Neural cell (in vitro differentiated cells): ENCODE measurements around the gene DNAH3. TPM values are rescaled to one million over a fixed set of nuclear protein-coding genes. Genes with fewer than 3 reads are reported as not detected.

Experiments used
- H2AFZ ChIP-seq: fragments of 200-600, 300-800 bp; sonication (generic), shearing (Covaris generic); 2 replicates; pipeline ENCODE4 v1.6.0; 2014; ENCODE audit warnings: low read depth, mild to moderate bottlenecking, antibody characterized with exemption, low read length, moderate library complexity
- H3F3A ChIP-seq: fragments of 200-600 bp; shearing (Covaris generic); 2 replicates; pipeline ENCODE4 v1.6.1; 2016; ENCODE audit warnings: mild to moderate bottlenecking, moderate library complexity, mixed read lengths, antibody characterized with exemption, low read length; ENCODE audit not compliant: insufficient read depth, poor library complexity, severe bottlenecking
- H3K27ac ChIP-seq: fragments of 200-600, 300-800 bp; sonication (generic), shearing (Covaris generic); 2 replicates; pipeline ENCODE4 v1.5.1; 2014; ENCODE audit warnings: mild to moderate bottlenecking, low read length, moderate library complexity
- H3K27me3 ChIP-seq: fragments of 300-800, 200-600 bp; sonication (generic), shearing (Covaris generic); 2 replicates; pipeline ENCODE4 v1.6.0; 2014; ENCODE audit warnings: mild to moderate bottlenecking, low read depth, low read length, moderate library complexity; ENCODE audit not compliant: insufficient read depth
- H3K36me3 ChIP-seq: fragments of 300-800, 200-600 bp; sonication (generic), shearing (Covaris generic); 2 replicates; pipeline ENCODE4 v1.5.1; 2014; ENCODE audit warnings: mild to moderate bottlenecking, antibody characterized with exemption, low read length, moderate library complexity; ENCODE audit not compliant: insufficient read depth
- H3K4me2 ChIP-seq: fragments of 300-800, 200-600 bp; sonication (generic), shearing (Covaris generic); 2 replicates; pipeline ENCODE4 v1.6.0; 2014; ENCODE audit warnings: mild to moderate bottlenecking, low read length
- H3K4me3 ChIP-seq: fragments of 300-800, 200-600 bp; sonication (generic), shearing (Covaris generic); 2 replicates; pipeline ENCODE4 v1.5.1; 2014; ENCODE audit warnings: mild to moderate bottlenecking, low read length, moderate library complexity
- H3K79me2 ChIP-seq: fragments of 200-600 bp; shearing (Covaris generic); replicated peaks from 2 replicates; pipeline ENCODE4 v1.6.0; 2014; ENCODE audit warnings: mild to moderate bottlenecking, low read length, moderate library complexity; ENCODE audit not compliant: insufficient read depth
- H3K9ac ChIP-seq: fragments of 300-800, 200-600 bp; sonication (generic), shearing (Covaris generic); 2 replicates; pipeline ENCODE4 v1.6.1; 2016; ENCODE audit warnings: mild to moderate bottlenecking, low read length, mixed read lengths
- H3K9me2 ChIP-seq: fragments of 200-600 bp; shearing (Covaris generic); 2 replicates; pipeline ENCODE4 v1.6.1; 2016; ENCODE audit warnings: mild to moderate bottlenecking, low read length, mixed read lengths; ENCODE audit not compliant: insufficient read depth
- H3K9me3 ChIP-seq: fragments of 200-600, 300-800 bp; sonication (generic), shearing (Covaris generic); 2 replicates; pipeline ENCODE4 v1.6.1; 2016; ENCODE audit warnings: mild to moderate bottlenecking, mixed run types, low read length, moderate library complexity, mixed read lengths
- H4K20me1 ChIP-seq: fragments of 200-600 bp; shearing (Covaris generic); 2 replicates; pipeline ENCODE4 v1.6.1; 2016; ENCODE audit warnings: mild to moderate bottlenecking, mixed run types; ENCODE audit not compliant: insufficient read depth
- EP300 ChIP-seq: fragments of 450-650 bp; conservative IDR thresholded peaks from 2 replicates; pipeline ENCODE4 v1.6.1; 2014; ENCODE audit warnings: antibody characterized with exemption, mild to moderate bottlenecking, moderate library complexity; ENCODE audit not compliant: poor library complexity, severe bottlenecking
- EZH2 ChIP-seq: fragments of 200-600, 300-800 bp; shearing (Covaris generic), sonication (generic); IDR thresholded peaks from 2 replicates; pipeline ENCODE4 v1.6.1; 2014; ENCODE audit warnings: antibody characterized with exemption, low read length, borderline replicate concordance, mild to moderate bottlenecking; ENCODE audit not compliant: insufficient read depth, poor library complexity, severe bottlenecking
- MXI1 ChIP-seq: fragments of 450-650 bp; conservative IDR thresholded peaks from 2 replicates; pipeline ENCODE4 v1.6.1; 2014; ENCODE audit warnings: antibody characterized with exemption, mild to moderate bottlenecking; ENCODE audit not compliant: poor library complexity, severe bottlenecking
- POLR2AphosphoS5 ChIP-seq: IDR thresholded peaks from 2 replicates; pipeline ENCODE4 v1.6.1; 2012
- RAD21 ChIP-seq: fragments of 450-650 bp; conservative IDR thresholded peaks from 2 replicates; pipeline ENCODE4 v1.6.1; 2014; ENCODE audit warnings: antibody characterized with exemption, mild to moderate bottlenecking, moderate library complexity
- REST ChIP-seq: IDR thresholded peaks from 2 replicates; pipeline ENCODE4 v1.6.1; 2012; ENCODE audit warnings: borderline replicate concordance
- SMC3 ChIP-seq: fragments of 450-650 bp; conservative IDR thresholded peaks from 2 replicates; pipeline ENCODE4 v1.6.1; 2014; ENCODE audit warnings: antibody characterized with exemption, mild to moderate bottlenecking, moderate library complexity; ENCODE audit not compliant: poor library complexity
- TAF1 ChIP-seq: IDR thresholded peaks from 2 replicates; pipeline ENCODE4 v1.6.1; 2012; ENCODE audit warnings: low read depth
- polyA plus RNA-seq: library from polyadenylated mRNA; depleted of rRNA; stranded (reverse); fragments of >200 nt; gene quantifications from 2 replicates; pipeline ENCODE4 v1.2.3, GENCODE V29; 2014
- TF ChIP-seq, protein P1 (sequence below): fragments of 450-650 bp; IDR thresholded peaks from 2 replicates; pipeline ENCODE4 v1.5.1; 2014; ENCODE audit warnings: antibody characterized with exemption, mild to moderate bottlenecking, moderate library complexity; ENCODE audit not compliant: poor library complexity, severe bottlenecking

Gene DNAH3
- polyA plus RNA-seq, 1 donor from 2014 or later: 0.06 TPM

DNA sequence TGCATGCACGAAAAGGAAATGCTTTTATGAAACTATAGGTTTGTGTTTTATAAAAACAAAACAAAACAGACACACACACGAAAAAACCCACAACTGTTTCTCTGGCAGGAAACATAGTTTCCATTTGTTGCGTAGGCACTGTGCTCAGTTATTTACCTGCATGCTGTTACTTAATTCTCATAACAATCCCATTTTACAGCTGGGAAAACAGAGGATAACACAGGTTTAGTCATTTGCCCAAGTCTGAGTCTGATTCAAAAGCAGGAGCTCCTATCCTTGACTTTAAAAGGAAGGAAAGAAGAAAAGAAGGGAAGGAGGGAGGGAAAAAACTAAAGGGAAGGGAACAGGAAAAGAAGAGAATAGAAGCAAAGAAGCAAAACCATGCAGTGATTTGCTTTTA is 117.4 kb downstream of the DNAH3 start:
- H3F3A ChIP-seq: no peaks in the 10 kb centered on the region
- no peak overlapping the region for H3K4me2 ChIP-seq
- H4K20me1 ChIP-seq: no peaks in the 10 kb centered on the region
- no peaks in the 10 kb centered on the region for H3K9me2 ChIP-seq
- H3K9ac ChIP-seq: peak overlapping the region; percentile 27
- H3K4me3 ChIP-seq: no peak overlapping the region
- H3K36me3 ChIP-seq: no peaks in the 10 kb centered on the region
- no peak for TF ChIP-seq RAD21
- TF ChIP-seq, protein P1, sequence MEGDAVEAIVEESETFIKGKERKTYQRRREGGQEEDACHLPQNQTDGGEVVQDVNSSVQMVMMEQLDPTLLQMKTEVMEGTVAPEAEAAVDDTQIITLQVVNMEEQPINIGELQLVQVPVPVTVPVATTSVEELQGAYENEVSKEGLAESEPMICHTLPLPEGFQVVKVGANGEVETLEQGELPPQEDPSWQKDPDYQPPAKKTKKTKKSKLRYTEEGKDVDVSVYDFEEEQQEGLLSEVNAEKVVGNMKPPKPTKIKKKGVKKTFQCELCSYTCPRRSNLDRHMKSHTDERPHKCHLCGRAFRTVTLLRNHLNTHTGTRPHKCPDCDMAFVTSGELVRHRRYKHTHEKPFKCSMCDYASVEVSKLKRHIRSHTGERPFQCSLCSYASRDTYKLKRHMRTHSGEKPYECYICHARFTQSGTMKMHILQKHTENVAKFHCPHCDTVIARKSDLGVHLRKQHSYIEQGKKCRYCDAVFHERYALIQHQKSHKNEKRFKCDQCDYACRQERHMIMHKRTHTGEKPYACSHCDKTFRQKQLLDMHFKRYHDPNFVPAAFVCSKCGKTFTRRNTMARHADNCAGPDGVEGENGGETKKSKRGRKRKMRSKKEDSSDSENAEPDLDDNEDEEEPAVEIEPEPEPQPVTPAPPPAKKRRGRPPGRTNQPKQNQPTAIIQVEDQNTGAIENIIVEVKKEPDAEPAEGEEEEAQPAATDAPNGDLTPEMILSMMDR: no peak
- TF ChIP-seq SMC3: no peak
- no peak for TF ChIP-seq REST
- TF ChIP-seq POLR2AphosphoS5: no peak
- TF ChIP-seq EP300: no peak
- TF ChIP-seq MXI1: no peak
- no peak for TF ChIP-seq TAF1
- TF ChIP-seq EZH2: no peak
- H2AFZ ChIP-seq: no peak overlapping the region
- no peaks in the 10 kb centered on the region for H3K79me2 ChIP-seq
- H3K9me3 ChIP-seq: no peaks in the 10 kb centered on the region
- peak overlapping the region; percentile 81 for H3K27ac ChIP-seq
- H3K27me3 ChIP-seq: no peaks in the 10 kb centered on the region

GRCh38 chr16:21028728-21029127 is 121.9 kb downstream of the DNAH3 start:
- Histone ChIP-seq H3K4me3 (no peak overlapping the region), H4K20me1 (no peaks in the 10 kb centered on the region), H3K79me2 (no peaks in the 10 kb centered on the region), H3K9me3 (no peaks in the 10 kb centered on the region), H3K9ac (no peak overlapping the region), H3F3A (no peaks in the 10 kb centered on the region), H3K9me2 (no peaks in the 10 kb centered on the region), H3K27ac (no peak overlapping the region), H3K36me3 (no peaks in the 10 kb centered on the region), H3K4me2 (no peak overlapping the region), H2AFZ (no peak overlapping the region), H3K27me3 (no peaks in the 10 kb centered on the region)
- TF ChIP-seq EP300 (no peak), EZH2 (no peak), REST (no peak), MXI1 (no peak), POLR2AphosphoS5 (no peak), RAD21 (no peak), TAF1 (no peak), SMC3 (no peak)
- TF ChIP-seq, protein P1: no peak
